Activated CD8-positive, alpha-beta T cell treated with anti-CD3 and anti-CD28 coated beads for 36 hours (primary cell): Measurements from ENCODE around the gene METTL1. TPM values are rescaled to one million over a fixed set of nuclear protein-coding genes. Genes with fewer than 3 reads are reported as not detected.

Source experiments
- ATAC-seq: fragments of 200-7000 bp; cut with Tn5 transposase; one replicate; pipeline ENCODE4 v1.10.0; 2021; ENCODE audit warnings: mild to moderate bottlenecking, moderate library complexity
- CTCF ChIA-PET: fragments of 350-600 bp; sonication (Branson Sonifier 250); formaldehyde crosslinking; loops from one replicate; lab custom pipeline; 2021; ENCODE audit warnings: antibody characterized with exemption; lab: Charles Lee
- POLR2A ChIA-PET: fragments of 350-600 bp; sonication (Branson Sonifier 250); formaldehyde crosslinking; loops from one replicate; lab custom pipeline; 2021; ENCODE audit warnings: antibody characterized with exemption; lab: Charles Lee
- DNase-seq: peaks from one replicate; pipeline ENCODE4 v3.0.0-alpha.2; 2020
- H3K27ac Mint-ChIP-seq: one replicate; pipeline ENCODE4 v1.8.0; 2021; ENCODE audit warnings: mild to moderate bottlenecking, mixed read lengths
- H3K27me3 Mint-ChIP-seq: one replicate; pipeline ENCODE4 v1.8.0; 2021; ENCODE audit warnings: mixed read lengths
- H3K36me3 Mint-ChIP-seq: one replicate; pipeline ENCODE4 v1.8.0; 2021; ENCODE audit warnings: low read depth, mixed read lengths
- H3K4me1 Mint-ChIP-seq: one replicate; pipeline ENCODE4 v1.8.0; 2021; ENCODE audit warnings: low read depth, mixed read lengths
- H3K4me3 Mint-ChIP-seq: one replicate; pipeline ENCODE4 v1.8.0; 2021; ENCODE audit warnings: mild to moderate bottlenecking, moderate library complexity, mixed read lengths
- H3K9me3 Mint-ChIP-seq: one replicate; pipeline ENCODE4 v1.8.0; 2021; ENCODE audit warnings: mixed read lengths
- CTCF ChIP-seq: fragments of 200-600 bp; IDR thresholded peaks from one replicate; pipeline ENCODE4 v1.8.0; 2022; ENCODE audit warnings: antibody characterized with exemption, mild to moderate bottlenecking
- intact Hi-C: fragments of 100-400 bp; cut with micrococcal nuclease; formaldehyde crosslinking; loops from one replicate; pipeline ENCODE4 v1.10.0; 2022
- total RNA-seq, 2 experiments: library from RNA; stranded (reverse); gene quantifications; one replicate each; pipeline ENCODE4 v1.2.3, GENCODE V29; 2021

METTL1 gene
- total RNA-seq, 2 experiments from 2014 or later: 29.6 to 34.1 TPM

DNA sequence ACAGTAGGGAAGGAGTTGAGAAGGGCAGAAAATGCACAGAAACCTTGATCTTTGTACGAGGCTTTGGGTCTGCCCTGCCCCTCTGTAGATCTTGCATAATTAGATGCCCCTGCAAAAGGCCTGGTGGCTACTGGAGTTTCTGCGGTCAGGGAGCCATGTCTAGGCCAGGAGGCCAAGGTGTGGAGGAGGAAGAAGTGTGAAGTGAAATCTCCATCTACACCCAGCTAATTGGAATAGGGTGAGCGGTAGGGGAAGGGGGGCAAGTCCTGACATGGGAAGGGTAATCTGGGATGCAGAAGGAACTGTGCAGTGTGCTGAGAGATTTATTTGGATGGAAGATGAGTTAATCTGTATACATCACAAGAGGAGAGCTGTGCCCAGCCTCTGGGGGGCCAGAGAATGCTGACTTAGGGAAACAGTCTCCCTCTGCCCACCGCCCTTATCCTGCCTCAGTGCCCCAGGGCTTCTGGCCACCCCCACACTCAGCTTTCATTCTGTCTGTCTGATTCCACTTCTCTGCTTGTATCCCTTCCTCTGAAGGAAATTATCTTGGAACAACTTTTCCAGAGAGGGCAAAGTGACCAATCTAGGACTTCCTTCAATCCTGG, 10.4 kb downstream of the METTL1 start:
- peaks cover 3% of the 10 kb centered on the region for H3K27me3 Mint-ChIP-seq
- peaks cover 42% of the 10 kb centered on the region for H3K4me1 Mint-ChIP-seq
- no peak overlapping the region for H3K4me3 Mint-ChIP-seq
- intact Hi-C loops: no loop called here
- no peak for TF ChIP-seq CTCF
- peaks cover 55% of the 10 kb centered on the region for H3K36me3 Mint-ChIP-seq
- ATAC-seq (no peak), DNase-seq (no peak)
- CTCF ChIA-PET: interaction anchor here (0.8 to 10.4 kb wide), 3 partner anchors 17 to 143 kb away, joined by 3 to 122 read pairs (median 4); partner anchors contain the start of genes EEF1AKMT3, METTL1 and TSFM
- POLR2A ChIA-PET: interaction anchor here (0.9 to 1.2 kb wide), 3 partner anchors 11 to 137 kb away, joined by 3 read pairs; partner anchors contain the start of genes EEF1AKMT3, METTL1 and TSFM
- no peak overlapping the region for H3K27ac Mint-ChIP-seq
- no peaks in the 10 kb centered on the region for H3K9me3 Mint-ChIP-seq

GRCh38 chr12:57760347-57760982, 11.4 kb downstream of the METTL1 start:
- Mint-ChIP-seq H3K36me3 (peaks cover 55% of the 10 kb centered on the region), H3K4me1 (peaks cover 42% of the 10 kb centered on the region), H3K27me3 (no peaks in the 10 kb centered on the region), H3K4me3 (no peak overlapping the region), H3K27ac (no peak overlapping the region), H3K9me3 (no peaks in the 10 kb centered on the region)
- DNase-seq (no peak), ATAC-seq (no peak)
- ChIA-PET CTCF (interaction anchor here (1.0 to 10.4 kb wide), 7 partner anchors 18 to 145 kb away, joined by 3 to 122 read pairs (median 6); partner anchors contain the start of genes EEF1AKMT3, METTL1 and TSFM), POLR2A (interaction anchor here (0.9 to 1.2 kb wide), 3 partner anchors 20 to 49 kb away, joined by 3 read pairs; partner anchors contain the start of gene TSFM)
- TF ChIP-seq CTCF: no peak
- intact Hi-C loops: no loop called here

DNA sequence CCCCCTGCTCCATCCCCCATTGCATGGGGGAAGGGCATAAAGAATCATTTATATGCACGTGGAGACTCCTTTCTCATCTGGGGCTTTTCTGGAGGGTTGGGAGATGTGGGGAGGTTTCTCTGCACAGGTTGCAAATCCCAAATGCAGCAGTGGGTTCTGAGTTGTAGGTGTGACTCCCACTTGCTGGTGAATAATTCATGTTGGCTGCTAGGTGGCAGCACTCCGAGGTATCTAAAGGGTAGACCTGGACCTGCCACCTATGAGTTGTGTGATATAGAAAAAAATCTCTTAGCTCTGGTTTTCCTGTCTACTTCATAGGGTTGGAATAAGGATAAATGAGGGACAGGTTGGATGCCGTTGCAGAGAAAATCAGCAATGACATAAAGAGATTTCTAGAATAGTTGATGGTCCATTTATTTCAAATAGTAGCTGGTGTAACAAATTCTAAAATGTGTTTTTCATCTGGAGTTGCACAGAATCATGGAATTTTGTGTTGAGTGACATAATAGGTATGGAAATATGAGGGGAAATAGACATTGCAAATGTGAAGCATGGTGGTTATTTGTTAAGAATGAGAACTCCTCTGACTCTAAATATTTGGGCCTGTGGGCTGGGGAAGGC, 12.4 kb downstream of the METTL1 start:
- ATAC-seq: no peak
- intact Hi-C loops: no loop called here
- Mint-ChIP-seq H3K4me1 (peaks cover 41% of the 10 kb centered on the region), H3K27ac (no peak overlapping the region), H3K27me3 (no peaks in the 10 kb centered on the region), H3K9me3 (no peaks in the 10 kb centered on the region), H3K36me3 (peaks cover 50% of the 10 kb centered on the region), H3K4me3 (no peak overlapping the region)
- peak; percentile 69 for TF ChIP-seq CTCF
- CTCF ChIA-PET: interaction anchor here (0.5 to 10.4 kb wide), 20 partner anchors 10 to 146 kb away, joined by 3 to 122 read pairs (median 4); partner anchors contain the start of genes EEF1AKMT3, METTL1, TSFM and TSPAN31
- POLR2A ChIA-PET: interaction anchor here (0.7 to 1.1 kb wide), 3 partner anchors 15 to 85 kb away, joined by 3 read pairs; no protein-coding TSS in a partner anchor
- DNase-seq: peak; percentile 58

DNA sequence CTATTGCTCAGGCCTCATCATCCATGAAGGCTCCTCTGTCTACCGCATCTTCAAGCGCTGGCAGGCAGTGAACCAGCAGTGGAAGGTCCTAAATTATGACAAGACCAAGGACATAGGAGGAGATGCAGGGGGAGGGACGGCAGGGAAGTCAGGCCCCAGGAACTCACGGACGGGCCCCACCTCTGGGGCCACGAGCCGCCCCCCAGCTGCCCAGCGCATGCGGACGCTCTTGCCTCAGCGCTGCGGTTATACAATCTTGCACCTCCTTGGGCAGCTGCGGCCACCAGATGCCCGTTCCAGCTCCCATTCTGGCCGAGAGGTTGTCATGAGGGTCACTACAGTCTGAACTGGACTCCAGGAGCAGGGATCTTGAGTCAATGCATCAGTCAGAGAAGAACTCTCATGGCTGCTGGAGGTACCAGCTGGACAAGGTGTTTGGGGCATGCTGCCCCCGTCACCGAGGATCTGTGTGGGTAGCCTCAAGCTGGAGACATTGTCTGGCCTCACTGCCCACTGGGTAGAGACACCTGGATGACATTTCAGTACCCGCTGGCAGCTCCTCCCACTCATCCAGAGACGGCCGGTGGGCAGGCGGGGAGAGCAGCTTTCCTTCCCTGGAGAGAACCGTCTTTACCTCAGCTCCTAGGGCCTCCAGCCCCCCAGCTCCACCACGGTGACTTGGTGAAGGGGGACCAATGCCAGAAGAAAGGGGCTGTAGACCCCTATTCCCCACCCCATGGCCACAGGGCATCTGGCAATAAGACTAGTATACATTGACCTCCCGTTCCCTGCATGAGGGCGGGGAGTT, 13.1 kb downstream of the METTL1 start:
- Mint-ChIP-seq H3K4me1 (peaks cover 43% of the 10 kb centered on the region), H3K27me3 (no peaks in the 10 kb centered on the region), H3K36me3 (peaks cover 45% of the 10 kb centered on the region), H3K9me3 (no peaks in the 10 kb centered on the region), H3K27ac (no peak overlapping the region), H3K4me3 (no peak overlapping the region)
- ATAC-seq (no peak), DNase-seq (no peak)
- ChIA-PET POLR2A (no interaction called here), CTCF (interaction anchor here (0.8 to 10.4 kb wide), 11 partner anchors 10 to 147 kb away, joined by 3 to 122 read pairs (median 5); partner anchors contain the start of genes EEF1AKMT3, METTL1 and TSFM)
- intact Hi-C loops: no loop called here
- no peak for TF ChIP-seq CTCF
